Bronchial epithelial cell (primary cell): ENCODE measurements around the gene CUTA. TPM values are rescaled to one million over a fixed set of nuclear protein-coding genes. Genes with fewer than 3 reads are reported as not detected.
A peak's percentile ranks its signal among the peaks of the same experiment; 100 is the strongest.

Source experiments
- DNase-seq: peaks from one replicate; pipeline ENCODE4 v3.0.0-alpha.2; 2010; ENCODE audit warnings: low read depth
- FAIRE-seq: peaks from 2 replicates; lab custom pipeline; 2011; peaks lifted over from hg19 to GRCh38; lab: Jason Lieb, UNC
- H3K27me3 ChIP-seq: 2 replicates; pipeline ENCODE4 v1.5.1; 2011; ENCODE audit warnings: low read length; ENCODE audit not compliant: control insufficient read depth, insufficient read depth
- H3K36me3 ChIP-seq: 2 replicates; pipeline ENCODE4 v1.5.1; 2011; ENCODE audit warnings: low read length; ENCODE audit not compliant: control insufficient read depth, insufficient read depth
- H3K4me3 ChIP-seq: 2 replicates; pipeline ENCODE4 v1.5.1; 2011; ENCODE audit warnings: mild to moderate bottlenecking, low read depth, low read length, control low read depth
- CTCF ChIP-seq: IDR thresholded peaks from 2 replicates; pipeline ENCODE4 v1.5.1; 2011; ENCODE audit warnings: mild to moderate bottlenecking, moderate library complexity, low read length, control low read depth, inconsistent platforms; ENCODE audit not compliant: insufficient read depth, severe bottlenecking
- total RNA-seq: library from RNA; depleted of rRNA; stranded (reverse); fragments of >200 nt; gene quantifications from 2 replicates; pipeline ENCODE4 v1.2.1, GENCODE V29; 2014

CUTA gene
- total RNA-seq, 1 donor from 2014 or later, result 37.1 TPM

GRCh38 chr6:33428224-33428965 is 10.5 kb upstream of the CUTA start:
- no peak for FAIRE-seq
- Histone ChIP-seq H3K27me3 (no peaks in the 10 kb centered on the region), H3K4me3 (peak overlapping the region; percentile 45), H3K36me3 (no peaks in the 10 kb centered on the region)
- TF ChIP-seq CTCF, result peak; percentile 52
- peak; percentile 61 for DNase-seq

- H3K4me3 ChIP-seq, result peak overlapping the region; percentile 45
- DNase-seq (no peak), FAIRE-seq (no peak)
- no peaks in the 10 kb centered on the region for H3K27me3 ChIP-seq
- TF ChIP-seq CTCF, result no peak
- no peaks in the 10 kb centered on the region for H3K36me3 ChIP-seq
These were observed 9.8 kb upstream of the CUTA start for GRCh38 chr6:33427585-33428223.

- no peak for TF ChIP-seq CTCF
- H3K27me3 ChIP-seq, result no peaks in the 10 kb centered on the region
- FAIRE-seq (no peak), DNase-seq (no peak)
- H3K4me3 ChIP-seq, result peak overlapping the region; percentile 61
- H3K36me3 ChIP-seq, result no peaks in the 10 kb centered on the region
These were observed 8.9 kb upstream of the CUTA start for GRCh38 chr6:33426590-33427511.

GRCh38 chr6:33425668-33426577 is 8.0 kb upstream of the CUTA start:
- FAIRE-seq (no peak), DNase-seq (peak; percentile 62)
- peak; percentile 76 for TF ChIP-seq CTCF
- H3K4me3 ChIP-seq, result peak overlapping the region; percentile 61
- no peaks in the 10 kb centered on the region for H3K27me3 ChIP-seq
- H3K36me3 ChIP-seq, result no peaks in the 10 kb centered on the region
